Measurements from ENCODE around the gene SASS6. TPM values are rescaled to one million over a fixed set of nuclear protein-coding genes. Genes with fewer than 3 reads are reported as not detected.
"Not testable (repeated sequence)": the region's sequence is repeated elsewhere in the genome, so short reads cannot be mapped to it uniquely, and the experiment has no call there.

Gene SASS6
- polyA plus RNA-seq, 1 donor, result 3.4 TPM

GRCh38 chr1:100101564-100101963, 31.2 kb downstream of the SASS6 start:
- no peak for DNase-seq

- no peak for DNase-seq
Observed at GRCh38 chr1:100100202-100100601, 32.5 kb downstream of the SASS6 start.

- no peak for DNase-seq
Observed at GRCh38 chr1:100090471-100090870, 42.3 kb downstream of the SASS6 start.

- no peak for DNase-seq
Observed at GRCh38 chr1:100089082-100089481, 43.6 kb downstream of the SASS6 start.

GRCh38 chr1:100087396-100087795, 45.3 kb downstream of the SASS6 start:
- no peak for DNase-seq

- DNase-seq, result no peak
Observed at GRCh38 chr1:100080331-100080730, 52.4 kb downstream of the SASS6 start.

GRCh38 chr1:100077531-100077930, 55.2 kb downstream of the SASS6 start:
- DNase-seq, result no peak

GRCh38 chr1:100076744-100077143, 56.0 kb downstream of the SASS6 start:
- no peak for DNase-seq

GRCh38 chr1:100076319-100076718, 56.4 kb downstream of the SASS6 start:
- DNase-seq, result no peak

- DNase-seq, result no peak
Observed at GRCh38 chr1:100075773-100076172, 57.0 kb downstream of the SASS6 start.

- no peak for DNase-seq
Observed at GRCh38 chr1:100074604-100075395, 57.9 kb downstream of the SASS6 start.

GRCh38 chr1:100073531-100073930, 59.2 kb downstream of the SASS6 start:
- DNase-seq, result no peak

GRCh38 chr1:100070201-100070939, 62.4 kb downstream of the SASS6 start:
- no peak for DNase-seq

GRCh38 chr1:100065969-100066227, 66.8 kb downstream of the SASS6 start:
- no peak for DNase-seq

GRCh38 chr1:100065183-100065968, 67.4 kb downstream of the SASS6 start:
- no peak for DNase-seq

GRCh38 chr1:100061681-100062080, 71.0 kb downstream of the SASS6 start:
- DNase-seq, result no peak

- DNase-seq, result no peak
Observed at GRCh38 chr1:100053727-100054126, 79.0 kb downstream of the SASS6 start.

- no peak for DNase-seq
Observed at GRCh38 chr1:100053119-100053518, 79.6 kb downstream of the SASS6 start.

- no peak for DNase-seq
Observed at GRCh38 chr1:100051893-100052292, 80.8 kb downstream of the SASS6 start.

GRCh38 chr1:100051401-100051800, 81.3 kb downstream of the SASS6 start:
- no peak for DNase-seq

- DNase-seq, result no peak
Observed at GRCh38 chr1:100050139-100050538, 82.6 kb downstream of the SASS6 start.

- not testable (repeated sequence) for DNase-seq
Observed at GRCh38 chr1:100047235-100047708, 85.5 kb downstream of the SASS6 start.

- DNase-seq, result no peak
Observed at GRCh38 chr1:100045206-100045605, 87.5 kb downstream of the SASS6 start.
